ENCODE data around the gene EYA2. TPM values are rescaled to one million over a fixed set of nuclear protein-coding genes. Genes with fewer than 3 reads are reported as not detected.
"Not testable (repeated sequence)": the region's sequence is repeated elsewhere in the genome, so short reads cannot be mapped to it uniquely, and the experiment has no call there.

Gene EYA2
- total RNA-seq (2014; rRNA removed; shearing (Covaris generic)) = 1.7 and 3.8 TPM in 2 replicates

- DNase-seq (ENCODE audit: low read depth) = peak; percentile 48
Observed at GRCh38 chr20:46894579-46894958, at the start of gene EYA2. Gene EYA2 (plus strand): TSS chr20:46894843. CDS start chr20:46990011, 95,168 bp downstream.

- no peak for DNase-seq (ENCODE audit: low read depth)
Observed at GRCh38 chr20:46844965-46845364, 49.7 kb upstream of the EYA2 start.

- DNase-seq (ENCODE audit: low read depth) = no peak
Observed at GRCh38 chr20:46849269-46849668, 45.4 kb upstream of the EYA2 start.

GRCh38 chr20:46849751-46850150 lies 44.9 kb upstream of the EYA2 start:
- no peak for DNase-seq (ENCODE audit: low read depth)

GRCh38 chr20:46850416-46850815 lies 44.2 kb upstream of the EYA2 start:
- no peak for DNase-seq (ENCODE audit: low read depth)

GRCh38 chr20:46850896-46851295 lies 43.7 kb upstream of the EYA2 start:
- no peak for DNase-seq (ENCODE audit: low read depth)

- no peak for DNase-seq (ENCODE audit: low read depth)
Observed at GRCh38 chr20:46851746-46852145, 42.9 kb upstream of the EYA2 start.

- DNase-seq (ENCODE audit: low read depth) = no peak
Observed at GRCh38 chr20:46852313-46852712, 42.3 kb upstream of the EYA2 start.

GRCh38 chr20:46853926-46854325 lies 40.7 kb upstream of the EYA2 start:
- no peak for DNase-seq (ENCODE audit: low read depth)

GRCh38 chr20:46857061-46857831 lies 37.4 kb upstream of the EYA2 start:
- DNase-seq (ENCODE audit: low read depth) = no peak

- no peak for DNase-seq (ENCODE audit: low read depth)
Observed at GRCh38 chr20:46865824-46866223, 28.8 kb upstream of the EYA2 start.

- no peak for DNase-seq (ENCODE audit: low read depth)
Observed at GRCh38 chr20:46870041-46870440, 24.6 kb upstream of the EYA2 start.

GRCh38 chr20:46872328-46873211 lies 22.1 kb upstream of the EYA2 start:
- peak; percentile 10 for DNase-seq (ENCODE audit: low read depth)

GRCh38 chr20:46875059-46875458 lies 19.6 kb upstream of the EYA2 start:
- no peak for DNase-seq (ENCODE audit: low read depth)

GRCh38 chr20:46879386-46879785 lies 15.3 kb upstream of the EYA2 start:
- DNase-seq (ENCODE audit: low read depth) = no peak

GRCh38 chr20:46879963-46880362 lies 14.7 kb upstream of the EYA2 start:
- not testable (repeated sequence) for DNase-seq (ENCODE audit: low read depth)

- DNase-seq (ENCODE audit: low read depth) = no peak
Observed at GRCh38 chr20:46883892-46884291, 10.8 kb upstream of the EYA2 start.

GRCh38 chr20:46890682-46891081 lies 4.0 kb upstream of the EYA2 start:
- DNase-seq (ENCODE audit: low read depth) = no peak

GRCh38 chr20:46893051-46893450 lies 1.6 kb upstream of the EYA2 start:
- DNase-seq (ENCODE audit: low read depth) = no peak

- no peak for DNase-seq (ENCODE audit: low read depth)
Observed at GRCh38 chr20:46893877-46894578, 615 bp upstream of the EYA2 start.

- peak; percentile 62 for DNase-seq (ENCODE audit: low read depth)
Observed at GRCh38 chr20:46894971-46895905, 595 bp downstream of the EYA2 start.
